HG02870 (cell line): ENCODE measurements around the gene NDST4.
"Not testable (repeated sequence)": the region's sequence is repeated elsewhere in the genome, so short reads cannot be mapped to it uniquely, and the experiment has no call there.

Source experiments
- ATAC-seq: cut with Tn5 transposase; IDR thresholded peaks from one replicate; pipeline ENCODE4 v1.9.1; 2021; ENCODE audit warnings: mild to moderate bottlenecking, moderate library complexity; ENCODE audit not compliant: unreplicated experiment

The NDST4 gene

GRCh38 chr4:115058533-115058932 lies 54.9 kb downstream of the NDST4 start:
- ATAC-seq, result no peak

GRCh38 chr4:115054836-115055235 lies 58.6 kb downstream of the NDST4 start:
- peak; percentile 72 for ATAC-seq

GRCh38 chr4:115053313-115053712 lies 60.1 kb downstream of the NDST4 start:
- ATAC-seq, result no peak

- peak; percentile 74 for ATAC-seq
Observed at GRCh38 chr4:115042496-115042895, 70.9 kb downstream of the NDST4 start.

- no peak for ATAC-seq
Observed at GRCh38 chr4:115030281-115030680, 83.1 kb downstream of the NDST4 start.

- no peak for ATAC-seq
Observed at GRCh38 chr4:115028682-115029410, 84.6 kb downstream of the NDST4 start.

GRCh38 chr4:114999880-115000279 lies 113.5 kb downstream of the NDST4 start:
- ATAC-seq, result no peak

GRCh38 chr4:114998316-114998715 lies 115.1 kb downstream of the NDST4 start:
- ATAC-seq, result no peak

GRCh38 chr4:114997576-114998247 lies 115.7 kb downstream of the NDST4 start:
- no peak for ATAC-seq

- ATAC-seq, result no peak
Observed at GRCh38 chr4:114986133-114986532, 127.3 kb downstream of the NDST4 start.

GRCh38 chr4:114980932-114981708 lies 132.3 kb downstream of the NDST4 start:
- ATAC-seq, result no peak

- not testable (repeated sequence) for ATAC-seq
Observed at GRCh38 chr4:114980399-114980798, 133.0 kb downstream of the NDST4 start.

- ATAC-seq, result no peak
Observed at GRCh38 chr4:114976901-114977300, 136.5 kb downstream of the NDST4 start.

GRCh38 chr4:114964026-114964425 lies 149.4 kb downstream of the NDST4 start:
- ATAC-seq, result no peak

GRCh38 chr4:114945616-114946015 lies 167.8 kb downstream of the NDST4 start:
- no peak for ATAC-seq

- no peak for ATAC-seq
Observed at GRCh38 chr4:114941503-114941902, 171.9 kb downstream of the NDST4 start.

- no peak for ATAC-seq
Observed at GRCh38 chr4:114927881-114928280, 185.5 kb downstream of the NDST4 start.

- no peak for ATAC-seq
Observed at GRCh38 chr4:114926583-114926982, 186.8 kb downstream of the NDST4 start.

GRCh38 chr4:114924311-114924710 lies 189.1 kb downstream of the NDST4 start:
- no peak for ATAC-seq

- ATAC-seq, result no peak
Observed at GRCh38 chr4:114922592-114922933, 190.9 kb downstream of the NDST4 start.

- no peak for ATAC-seq
Observed at GRCh38 chr4:114921790-114922591, 191.4 kb downstream of the NDST4 start.
